ENCODE measurements around the gene DNAJA4.

- TF ChIP-seq GATA3 (IDR thresholded peaks at IDR 0.05; ENCODE audit: low read depth, low read length): no peak
- no peak for TF ChIP-seq GATA2 (IDR thresholded peaks at IDR 0.05; ENCODE audit: low read depth, low read length)
These were observed 22.2 kb upstream of the DNAJA4 start for GRCh38 chr15:78242128-78242527.
